MCF 10A (cell line): ENCODE results near the gene TAF4. TPM values are rescaled to one million over a fixed set of nuclear protein-coding genes. Genes with fewer than 3 reads are reported as not detected.

Experiments used
- BruUV-seq: library from RNA; stranded (reverse); fragments of 400-500 nt; replicated peaks from 2 replicates; lab custom pipeline; 2021; lab: Mats Ljungman, UMichigan
- CTCF ChIA-PET: fragments of 300-600 bp; sonication (Branson Sonifier 250); formaldehyde crosslinking; extraction: SDS; loops from one replicate; lab custom pipeline; 2021; ENCODE audit warnings: antibody characterized with exemption, inconsistent platforms; lab: Yijun Ruan, JAX
- POLR2A ChIA-PET: fragments of 300-600, 350-650 bp; sonication (Branson Sonifier 250); formaldehyde crosslinking; extraction: SDS; loops from one replicate; lab custom pipeline; 2020; ENCODE audit warnings: antibody characterized with exemption, inconsistent platforms; lab: Yijun Ruan, JAX
- DNase-seq: peaks from one replicate; pipeline ENCODE4 v3.0.0-alpha.2; 2018; ENCODE audit not compliant: unreplicated experiment
- H3K27ac Mint-ChIP-seq: one replicate; pipeline ENCODE4 v1.8.0; 2022; ENCODE audit warnings: mild to moderate bottlenecking, low read depth, mixed read lengths; ENCODE audit not compliant: unreplicated experiment
- H3K27me3 Mint-ChIP-seq: one replicate; pipeline ENCODE4 v1.8.0; 2022; ENCODE audit warnings: mixed read lengths; ENCODE audit not compliant: insufficient read depth, unreplicated experiment
- H3K36me3 Mint-ChIP-seq: one replicate; pipeline ENCODE4 v1.8.0; 2022; ENCODE audit warnings: mild to moderate bottlenecking, moderate library complexity, mixed read lengths; ENCODE audit not compliant: insufficient read depth, unreplicated experiment
- H3K4me1 Mint-ChIP-seq: one replicate; pipeline ENCODE4 v1.8.0; 2022; ENCODE audit warnings: mixed read lengths; ENCODE audit not compliant: insufficient read depth, unreplicated experiment
- H3K4me3 Mint-ChIP-seq: one replicate; pipeline ENCODE4 v1.8.0; 2022; ENCODE audit warnings: mild to moderate bottlenecking, moderate library complexity, mixed read lengths; ENCODE audit not compliant: unreplicated experiment
- H3K9me3 Mint-ChIP-seq: one replicate; pipeline ENCODE4 v1.8.0; 2022; ENCODE audit warnings: mixed read lengths; ENCODE audit not compliant: unreplicated experiment
- intact Hi-C: fragments of 100-400 bp; cut with micrococcal nuclease; formaldehyde crosslinking; loops from 2 replicates; pipeline ENCODE4 v1.14.1; 2022
- total RNA-seq: library from RNA; stranded (reverse); gene quantifications from 2 replicates; pipeline ENCODE4 v1.2.3, GENCODE V29; 2022
- TF ChIP-seq, protein P1 (sequence below): fragments of 200-600 bp; IDR thresholded peaks from one replicate; pipeline ENCODE4 v1.8.0; 2022; ENCODE audit warnings: antibody characterized with exemption, mild to moderate bottlenecking; ENCODE audit not compliant: unreplicated experiment

TAF4 gene
- total RNA-seq, 1 experiment from 2014 or later: 15.9 TPM

DNA sequence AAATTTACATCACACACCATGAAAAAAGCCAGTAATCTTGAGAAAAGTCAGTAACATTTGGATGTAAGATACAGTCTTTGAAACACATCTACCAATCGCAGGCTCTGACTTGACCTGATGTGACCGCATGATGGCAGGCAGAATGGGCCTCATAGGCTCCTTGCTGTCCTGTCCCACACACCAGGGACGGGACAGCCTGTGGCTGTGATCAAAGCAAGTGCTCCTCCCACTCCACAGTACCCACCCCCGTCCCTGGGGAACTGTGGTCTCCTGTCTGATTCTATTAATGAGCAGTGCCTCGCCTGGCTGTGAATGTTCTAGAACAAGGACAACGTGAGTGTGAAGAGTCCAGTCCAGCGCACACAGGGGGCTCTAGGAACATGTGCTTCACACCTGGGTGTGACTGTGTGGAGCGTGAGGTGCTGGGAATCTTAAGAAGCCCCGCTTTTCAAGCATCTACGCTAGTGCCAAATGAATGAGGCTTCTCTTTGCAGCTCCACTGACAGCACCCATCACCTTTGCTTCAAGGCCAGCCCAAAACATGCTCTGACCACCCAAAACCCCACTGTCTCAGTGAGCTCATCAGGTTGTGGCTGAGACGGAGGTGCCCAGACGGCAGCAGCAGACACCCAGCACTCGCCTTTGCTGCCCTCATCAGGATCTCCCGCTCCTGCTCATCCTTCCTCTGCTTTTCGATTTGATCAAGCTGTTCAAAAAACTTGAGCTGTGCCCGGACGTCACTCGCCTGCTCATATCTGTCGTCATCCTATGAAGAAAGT lies 67.1 kb downstream of the TAF4 start:
- no peaks in the 10 kb centered on the region for H3K4me1 Mint-ChIP-seq
- ChIA-PET POLR2A (no interaction called here), CTCF (no interaction called here)
- no peak overlapping the region for H3K27ac Mint-ChIP-seq
- H3K27me3 Mint-ChIP-seq: no peaks in the 10 kb centered on the region
- H3K4me3 Mint-ChIP-seq: no peak overlapping the region
- intact Hi-C loops: no loop called here
- no TSS peak for BruUV-seq
- DNase-seq: no peak
- H3K36me3 Mint-ChIP-seq: peaks cover 77% of the 10 kb centered on the region
- H3K9me3 Mint-ChIP-seq: no peaks in the 10 kb centered on the region
- TF ChIP-seq, protein P1, sequence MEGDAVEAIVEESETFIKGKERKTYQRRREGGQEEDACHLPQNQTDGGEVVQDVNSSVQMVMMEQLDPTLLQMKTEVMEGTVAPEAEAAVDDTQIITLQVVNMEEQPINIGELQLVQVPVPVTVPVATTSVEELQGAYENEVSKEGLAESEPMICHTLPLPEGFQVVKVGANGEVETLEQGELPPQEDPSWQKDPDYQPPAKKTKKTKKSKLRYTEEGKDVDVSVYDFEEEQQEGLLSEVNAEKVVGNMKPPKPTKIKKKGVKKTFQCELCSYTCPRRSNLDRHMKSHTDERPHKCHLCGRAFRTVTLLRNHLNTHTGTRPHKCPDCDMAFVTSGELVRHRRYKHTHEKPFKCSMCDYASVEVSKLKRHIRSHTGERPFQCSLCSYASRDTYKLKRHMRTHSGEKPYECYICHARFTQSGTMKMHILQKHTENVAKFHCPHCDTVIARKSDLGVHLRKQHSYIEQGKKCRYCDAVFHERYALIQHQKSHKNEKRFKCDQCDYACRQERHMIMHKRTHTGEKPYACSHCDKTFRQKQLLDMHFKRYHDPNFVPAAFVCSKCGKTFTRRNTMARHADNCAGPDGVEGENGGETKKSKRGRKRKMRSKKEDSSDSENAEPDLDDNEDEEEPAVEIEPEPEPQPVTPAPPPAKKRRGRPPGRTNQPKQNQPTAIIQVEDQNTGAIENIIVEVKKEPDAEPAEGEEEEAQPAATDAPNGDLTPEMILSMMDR: no peak

DNA sequence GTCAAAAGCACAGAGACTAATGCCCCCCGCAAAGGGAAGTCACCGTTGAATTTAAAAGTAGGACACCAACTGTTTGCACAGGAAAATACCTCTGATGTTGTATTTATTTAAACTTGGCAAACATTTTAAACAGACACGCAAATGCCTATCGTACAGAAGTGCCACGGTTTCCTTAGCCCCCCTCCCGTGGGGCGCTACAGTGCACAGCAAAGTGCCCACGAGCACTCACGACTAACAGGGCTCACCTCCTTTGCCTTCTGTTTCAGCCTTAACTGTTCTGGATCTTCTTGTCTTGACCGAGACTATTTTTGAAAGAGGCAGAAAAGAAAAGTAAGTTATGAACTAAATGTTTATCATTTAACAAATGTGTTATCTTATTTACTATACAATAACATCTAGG lies 67.8 kb downstream of the TAF4 start:
- intact Hi-C loops: no loop called here
- CTCF ChIA-PET: interaction anchor here (1.4 kb wide), 1 partner anchor 8 kb away, joined by 3 read pairs; no protein-coding TSS in a partner anchor
- H3K4me1 Mint-ChIP-seq: no peaks in the 10 kb centered on the region

DNA sequence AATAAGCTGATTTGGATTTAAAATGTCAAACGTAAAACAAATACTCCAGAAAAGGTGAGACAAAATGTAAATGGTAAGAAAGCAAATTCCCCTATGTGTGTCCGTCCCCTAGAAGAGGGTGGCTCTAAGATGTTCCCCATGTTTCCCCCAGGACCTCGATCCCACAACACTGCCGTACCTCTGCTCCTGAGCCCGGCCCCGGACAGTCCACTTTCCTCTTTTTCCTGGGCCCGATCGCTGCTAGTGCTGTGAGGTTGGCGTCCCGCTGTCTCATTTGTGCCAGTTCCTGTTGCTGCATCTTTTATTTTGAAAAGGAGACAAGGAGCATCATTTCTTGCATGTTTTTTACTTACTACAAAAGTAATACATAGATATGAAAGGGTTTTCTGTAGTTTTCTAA lies 68.3 kb downstream of the TAF4 start:
- Mint-ChIP-seq H3K27me3 (no peaks in the 10 kb centered on the region), H3K36me3 (peaks cover 79% of the 10 kb centered on the region), H3K27ac (no peak overlapping the region), H3K4me3 (no peak overlapping the region), H3K9me3 (peaks cover 7% of the 10 kb centered on the region), H3K4me1 (no peaks in the 10 kb centered on the region)
- ChIA-PET CTCF (interaction anchor here (0.6 to 1.4 kb wide), 3 partner anchors 8 to 1962 kb away, joined by 3 to 4 read pairs (median 3); no protein-coding TSS in a partner anchor), POLR2A (interaction anchor here (0.6 kb wide), 1 partner anchor 114 kb away, joined by 4 read pairs; no protein-coding TSS in a partner anchor)
- intact Hi-C loops: no loop called here
- no peak for DNase-seq
- no TSS peak for BruUV-seq
- TF ChIP-seq, protein P1: no peak

More for the DNA sequence above, 67.8 kb downstream of the TAF4 start:
- Mint-ChIP-seq H3K9me3 (peaks cover 2% of the 10 kb centered on the region), H3K27me3 (no peaks in the 10 kb centered on the region), H3K4me3 (no peak overlapping the region), H3K27ac (no peak overlapping the region), H3K36me3 (peaks cover 79% of the 10 kb centered on the region)
- TF ChIP-seq, protein P1: no peak
- DNase-seq: no peak
- POLR2A ChIA-PET: no interaction called here
- no TSS peak for BruUV-seq

GRCh38 chr20:61994546-61994945 lies 71.1 kb downstream of the TAF4 start:
- TF ChIP-seq, protein P1: no peak
- BruUV-seq: no TSS peak
- no peak for DNase-seq
- Mint-ChIP-seq H3K27ac (no peak overlapping the region), H3K9me3 (peaks cover 29% of the 10 kb centered on the region), H3K4me1 (no peaks in the 10 kb centered on the region), H3K4me3 (no peak overlapping the region), H3K27me3 (no peaks in the 10 kb centered on the region), H3K36me3 (peaks cover 89% of the 10 kb centered on the region)
- ChIA-PET CTCF (no interaction called here), POLR2A (interaction anchor here (0.9 kb wide), 1 partner anchor 72 kb away, joined by 3 read pairs; no protein-coding TSS in a partner anchor)
- intact Hi-C loops: no loop called here
